DOHH2 (cell line): ENCODE data around the gene NENF.

Experiments used
- H3F3A ChIP-seq: fragments of 200-600 bp; sonication (generic), shearing (Covaris generic); 2 replicates; pipeline ENCODE4 v1.6.0; 2016; ENCODE audit warnings: antibody characterized with exemption, mild to moderate bottlenecking; ENCODE audit not compliant: control insufficient read depth, insufficient read depth
- H3K27ac ChIP-seq: fragments of 200-600 bp; sonication (generic); 2 replicates; pipeline ENCODE4 v1.5.1; 2014; ENCODE audit warnings: low read depth, mild to moderate bottlenecking, low read length, moderate library complexity
- H3K27me3 ChIP-seq: fragments of 200-600 bp; sonication (generic); 2 replicates; pipeline ENCODE4 v1.6.1; 2014; ENCODE audit warnings: mild to moderate bottlenecking, low read length, mixed read lengths; ENCODE audit not compliant: control insufficient read depth
- H3K36me3 ChIP-seq: fragments of 200-600 bp; sonication (generic); 2 replicates; pipeline ENCODE4 v1.6.1; 2014; ENCODE audit warnings: mild to moderate bottlenecking, low read length, moderate library complexity, mixed read lengths; ENCODE audit not compliant: control insufficient read depth
- H3K4me1 ChIP-seq: fragments of 200-600 bp; sonication (generic); 2 replicates; pipeline ENCODE4 v1.6.1; 2014; ENCODE audit warnings: mild to moderate bottlenecking, low read length, mixed read lengths; ENCODE audit not compliant: control insufficient read depth
- H3K4me2 ChIP-seq: fragments of 200-600 bp; sonication (generic); 2 replicates; pipeline ENCODE4 v1.6.0; 2014; ENCODE audit warnings: mild to moderate bottlenecking, low read length, moderate library complexity
- H3K4me3 ChIP-seq: fragments of 200-600 bp; sonication (generic); 2 replicates; pipeline ENCODE4 v1.5.1; 2014; ENCODE audit warnings: mild to moderate bottlenecking, low read length, mixed read lengths
- H3K79me2 ChIP-seq: fragments of 200-600 bp; sonication (generic); 2 replicates; pipeline ENCODE4 v1.6.1; 2014; ENCODE audit warnings: mild to moderate bottlenecking, low read length, mixed read lengths; ENCODE audit not compliant: control insufficient read depth
- H3K9me2 ChIP-seq: fragments of 200-600 bp; sonication (generic); replicated peaks from 2 replicates; pipeline ENCODE4 v1.6.1; 2014; ENCODE audit warnings: mild to moderate bottlenecking, low read length, mixed read lengths; ENCODE audit not compliant: control insufficient read depth
- H3K9me3 ChIP-seq: fragments of 200-600 bp; sonication (generic); 2 replicates; pipeline ENCODE4 v1.6.1; 2014; ENCODE audit warnings: antibody characterized with exemption, low read length, mixed read lengths; ENCODE audit not compliant: control insufficient read depth, insufficient read depth
- H4K20me1 ChIP-seq: fragments of 200-600 bp; sonication (generic); 2 replicates; pipeline ENCODE4 v1.6.0; 2014; ENCODE audit warnings: low read depth, mild to moderate bottlenecking, antibody characterized with exemption, low read length, moderate library complexity; ENCODE audit not compliant: control insufficient read depth, insufficient read depth
- EZH2phosphoT487 ChIP-seq: fragments of 200-600 bp; sonication (generic); IDR thresholded peaks from 2 replicates; pipeline ENCODE4 v1.6.1; 2017; ENCODE audit warnings: borderline replicate concordance, mild to moderate bottlenecking, antibody characterized with exemption, low read length, moderate library complexity, mixed read lengths
- TF ChIP-seq, protein P1 (sequence below): fragments of 200-600 bp; sonication (generic); IDR thresholded peaks from one replicate; pipeline ENCODE4 v1.5.1; 2014; ENCODE audit warnings: antibody characterized with exemption, mild to moderate bottlenecking, low read depth, low read length; ENCODE audit not compliant: poor library complexity, severe bottlenecking

NENF gene

DNA sequence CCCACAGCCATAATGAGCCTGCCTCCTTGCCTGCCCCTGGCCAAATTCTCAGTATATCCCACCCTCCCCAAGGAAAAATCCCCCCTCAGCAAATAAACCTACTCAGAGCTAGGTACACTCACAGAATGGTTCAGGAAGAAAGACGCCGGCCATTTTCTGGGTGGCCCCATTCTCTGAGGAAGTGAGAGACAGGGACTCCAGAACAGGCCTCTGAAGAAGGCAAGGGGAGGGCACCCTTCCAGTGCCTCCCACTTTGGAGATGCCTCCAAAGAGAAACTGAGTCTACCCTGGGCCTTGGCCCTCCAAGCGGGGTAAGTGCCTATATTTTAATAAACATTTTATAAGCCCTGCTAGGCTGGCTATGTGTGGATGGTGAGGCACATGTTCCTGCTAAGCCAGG is 20.3 kb upstream of the NENF start:
- H4K20me1 ChIP-seq, result no peaks in the 10 kb centered on the region; the same call in 1 of the 2 replicates
- peaks cover 31% of the 10 kb centered on the region for H3K4me1 ChIP-seq
- peak overlapping the region; percentile 76 for H3K4me2 ChIP-seq
- H3K27ac ChIP-seq, result no peak overlapping the region
- TF ChIP-seq, protein P1, sequence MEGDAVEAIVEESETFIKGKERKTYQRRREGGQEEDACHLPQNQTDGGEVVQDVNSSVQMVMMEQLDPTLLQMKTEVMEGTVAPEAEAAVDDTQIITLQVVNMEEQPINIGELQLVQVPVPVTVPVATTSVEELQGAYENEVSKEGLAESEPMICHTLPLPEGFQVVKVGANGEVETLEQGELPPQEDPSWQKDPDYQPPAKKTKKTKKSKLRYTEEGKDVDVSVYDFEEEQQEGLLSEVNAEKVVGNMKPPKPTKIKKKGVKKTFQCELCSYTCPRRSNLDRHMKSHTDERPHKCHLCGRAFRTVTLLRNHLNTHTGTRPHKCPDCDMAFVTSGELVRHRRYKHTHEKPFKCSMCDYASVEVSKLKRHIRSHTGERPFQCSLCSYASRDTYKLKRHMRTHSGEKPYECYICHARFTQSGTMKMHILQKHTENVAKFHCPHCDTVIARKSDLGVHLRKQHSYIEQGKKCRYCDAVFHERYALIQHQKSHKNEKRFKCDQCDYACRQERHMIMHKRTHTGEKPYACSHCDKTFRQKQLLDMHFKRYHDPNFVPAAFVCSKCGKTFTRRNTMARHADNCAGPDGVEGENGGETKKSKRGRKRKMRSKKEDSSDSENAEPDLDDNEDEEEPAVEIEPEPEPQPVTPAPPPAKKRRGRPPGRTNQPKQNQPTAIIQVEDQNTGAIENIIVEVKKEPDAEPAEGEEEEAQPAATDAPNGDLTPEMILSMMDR, result no peak
- no peak for TF ChIP-seq EZH2phosphoT487
- no peaks in the 10 kb centered on the region for H3F3A ChIP-seq
- H3K9me3 ChIP-seq, result no peaks in the 10 kb centered on the region
- no peaks in the 10 kb centered on the region for H3K9me2 ChIP-seq
- no peaks in the 10 kb centered on the region for H3K27me3 ChIP-seq
- H3K4me3 ChIP-seq, result peak overlapping the region; percentile 80; the same call in 1 of the 2 replicates
- H3K36me3 ChIP-seq, result peaks cover 50% of the 10 kb centered on the region
- peaks cover 37% of the 10 kb centered on the region for H3K79me2 ChIP-seq

DNA sequence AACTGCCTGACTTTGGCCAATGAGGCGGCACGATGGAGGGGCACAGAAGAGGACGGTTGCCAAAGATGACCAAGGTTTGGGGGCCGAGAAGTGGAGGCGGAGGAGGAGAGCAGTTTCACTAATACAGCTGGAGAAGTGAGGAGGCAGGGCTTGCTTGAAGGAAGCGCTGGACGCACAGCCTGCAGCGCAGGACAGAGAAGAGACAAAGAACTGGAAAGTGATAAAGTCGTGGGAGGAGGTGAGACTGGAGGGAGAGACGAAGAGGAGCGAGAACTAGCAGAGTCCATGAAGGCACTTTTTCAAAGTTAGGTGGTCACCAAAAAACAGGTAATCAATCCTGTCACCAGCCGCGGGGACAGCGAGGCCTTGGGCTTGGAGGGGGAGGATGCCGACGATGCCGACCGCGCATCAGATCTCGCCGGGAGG is 18.8 kb upstream of the NENF start:
- H3K4me1 ChIP-seq, result peaks cover 31% of the 10 kb centered on the region
- peak overlapping the region; percentile 76 for H3K4me2 ChIP-seq
- peak overlapping the region; percentile 80 for H3K4me3 ChIP-seq
- H3K36me3 ChIP-seq, result peaks cover 39% of the 10 kb centered on the region
- H3F3A ChIP-seq, result no peaks in the 10 kb centered on the region
- H3K27ac ChIP-seq, result no peak overlapping the region
- H4K20me1 ChIP-seq, result no peaks in the 10 kb centered on the region; the same call in 1 of the 2 replicates
- TF ChIP-seq EZH2phosphoT487, result no peak
- TF ChIP-seq, protein P1, result no peak
- H3K79me2 ChIP-seq, result peaks cover 37% of the 10 kb centered on the region
- H3K9me3 ChIP-seq, result no peaks in the 10 kb centered on the region
- no peaks in the 10 kb centered on the region for H3K27me3 ChIP-seq
- H3K9me2 ChIP-seq, result no peaks in the 10 kb centered on the region

DNA sequence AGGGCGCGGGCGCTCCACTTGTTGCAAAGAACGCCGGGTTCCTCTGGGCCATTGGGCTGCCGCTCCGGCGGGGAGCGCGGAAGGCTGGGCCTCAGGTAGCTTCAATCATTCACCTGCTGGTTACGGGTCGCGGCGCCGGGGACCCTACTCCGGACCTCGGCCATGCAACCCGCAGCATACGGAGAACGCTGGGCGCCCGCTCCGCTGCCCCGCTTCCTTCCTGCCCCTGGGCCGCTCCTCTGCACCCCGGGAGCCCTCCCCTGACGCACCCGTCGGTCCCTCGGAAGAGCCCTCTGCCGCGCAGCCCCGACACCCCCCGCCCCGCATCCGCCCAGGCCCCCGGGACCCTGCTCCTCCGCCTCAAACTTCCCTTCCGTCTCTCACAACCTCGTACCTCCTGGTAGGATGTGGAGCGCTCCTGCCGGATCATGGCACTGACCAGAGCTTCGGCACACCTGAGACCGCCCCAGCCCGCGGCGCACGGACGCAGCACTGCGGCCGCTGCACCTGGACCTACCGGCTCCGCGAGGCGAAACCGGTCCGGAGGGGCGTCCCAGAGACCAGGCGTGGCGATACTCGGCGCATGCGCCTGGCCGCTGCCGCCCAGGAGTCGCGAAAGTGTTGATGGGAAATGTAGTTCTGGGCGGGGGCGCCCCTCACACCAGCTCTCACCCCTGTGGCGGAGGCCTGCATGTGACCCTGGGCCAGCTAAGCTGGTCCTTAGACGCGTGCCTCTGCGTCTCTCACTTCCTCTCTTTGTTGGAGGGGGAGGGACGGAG is 18.2 kb upstream of the NENF start, which contains the start of gene PACC1:
PACC1 (minus strand) TSS at position 559 of the 779 bp plus-strand sequence; CDS start at position 430, 129 bp downstream.
- H3K79me2 ChIP-seq, result peaks cover 37% of the 10 kb centered on the region
- peak within 1 kb of the TSS; percentile 80 for H3K4me3 ChIP-seq
- H3K27me3 ChIP-seq, result no peaks in the 10 kb centered on the region
- TF ChIP-seq, protein P1, result peak; percentile 22
- TF ChIP-seq EZH2phosphoT487, result no peak
- peaks cover 31% of the 10 kb centered on the region for H3K4me1 ChIP-seq
- H3K36me3 ChIP-seq, result peaks cover 32% of the 10 kb centered on the region
- peak within 1 kb of the TSS; percentile 52 for H3K27ac ChIP-seq
- H3K9me3 ChIP-seq, result no peaks in the 10 kb centered on the region
- H3K4me2 ChIP-seq, result peak within 1 kb of the TSS; percentile 76
- H3F3A ChIP-seq, result no peaks in the 10 kb centered on the region
- no peaks in the 10 kb centered on the region; the same call in 1 of the 2 replicates for H4K20me1 ChIP-seq
- no peaks in the 10 kb centered on the region for H3K9me2 ChIP-seq
